GM19324 (cell line): ENCODE results near the gene HOXD4.

Source experiments
- ATAC-seq: cut with Tn5 transposase; IDR thresholded peaks from one replicate; pipeline ENCODE4 v1.9.1; 2021; ENCODE audit warnings: mild to moderate bottlenecking, moderate library complexity; ENCODE audit not compliant: unreplicated experiment, low FRiP score

HOXD4 gene

DNA sequence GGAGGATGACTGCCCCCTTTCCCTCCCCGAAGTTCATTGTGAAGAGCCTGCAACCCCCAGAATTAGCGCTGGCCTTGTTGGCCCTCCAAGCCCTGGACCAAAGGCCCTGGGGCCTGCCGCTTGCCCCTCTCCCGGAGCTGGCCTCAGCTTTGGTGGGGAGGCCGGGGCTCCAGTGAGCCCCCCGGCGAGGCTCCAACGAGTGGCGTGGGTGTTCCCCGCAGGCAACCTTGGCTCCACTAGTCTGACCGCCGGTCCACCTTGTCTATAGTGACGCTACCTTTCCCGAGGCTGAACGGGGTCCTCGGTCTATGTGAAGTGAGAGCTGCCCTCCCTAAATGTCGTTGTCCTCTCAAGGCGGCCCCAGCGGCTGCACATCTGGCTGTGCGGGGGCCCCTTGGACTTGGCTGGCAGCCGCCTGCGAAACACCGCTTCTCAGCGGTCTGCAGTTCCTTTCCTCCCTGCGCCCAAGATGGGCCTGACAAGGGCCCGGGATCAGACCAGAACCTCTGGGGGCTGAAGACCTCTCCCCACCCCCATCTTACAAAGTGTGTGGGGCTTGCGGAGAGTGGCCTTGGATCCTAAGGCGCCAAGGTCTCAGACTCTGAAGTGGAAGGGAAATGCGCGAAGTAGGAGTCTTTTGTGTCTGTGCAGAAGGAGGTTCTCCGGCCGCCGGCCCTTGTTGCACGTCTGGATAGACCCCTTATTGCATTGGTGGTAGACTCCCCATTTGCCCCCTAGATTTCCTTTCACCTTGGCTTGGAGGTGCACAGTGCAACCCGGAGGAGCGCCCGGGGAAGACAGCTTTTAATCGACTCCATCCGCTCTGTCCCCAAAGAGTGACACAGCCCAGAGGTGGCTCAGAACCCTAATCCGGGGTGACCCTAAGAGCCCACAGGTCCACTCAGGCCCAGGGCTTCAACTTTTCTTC is 38.7 kb upstream of the HOXD4 start:
- ATAC-seq = no peak

GRCh38 chr2:176114120-176114929 is 37.0 kb upstream of the HOXD4 start:
- no peak for ATAC-seq

DNA sequence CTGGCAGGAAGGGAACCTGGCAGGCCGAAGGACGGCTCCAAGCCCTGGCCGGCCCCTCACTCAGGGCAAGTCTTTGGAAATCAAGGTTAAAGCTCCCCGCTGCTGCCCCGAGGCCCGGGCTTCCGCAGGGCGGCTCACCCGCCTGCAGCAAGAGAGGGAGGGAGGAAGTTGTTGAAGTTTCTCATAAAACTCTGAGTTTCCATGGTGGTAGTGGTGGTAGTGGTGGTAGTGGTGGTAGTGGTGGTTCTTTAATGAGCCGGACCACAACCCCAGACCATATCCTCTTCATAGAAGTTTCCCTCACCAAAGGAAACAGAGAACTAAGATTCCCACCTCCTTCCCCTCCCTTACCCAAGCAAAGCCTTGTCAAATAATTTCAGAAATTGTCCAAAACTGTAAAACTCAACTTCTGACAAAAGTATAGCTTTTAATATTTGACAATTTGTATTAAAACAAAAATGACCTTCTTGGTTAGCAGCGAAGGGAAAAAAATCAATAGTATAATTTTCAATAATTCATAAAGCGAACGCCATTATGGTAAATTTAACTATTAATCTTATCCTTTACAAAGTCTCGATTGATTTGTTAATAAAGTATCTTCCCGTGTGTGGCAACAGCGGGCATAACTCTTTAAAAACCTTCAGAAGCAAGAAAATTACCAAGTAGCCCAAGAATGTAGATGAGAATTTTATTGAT is 36.3 kb upstream of the HOXD4 start:
- ATAC-seq = no peak

- no peak for ATAC-seq
Measured at GRCh38 chr2:176115883-176116813, 35.2 kb upstream of the HOXD4 start, which contains the start of gene HOXD10. Gene HOXD10, plus strand, starts transcription at chr2:176116778. Its CDS starts 56 bp downstream, at chr2:176116834.

- no peak for ATAC-seq
Measured at GRCh38 chr2:176117162-176117822, 34.1 kb upstream of the HOXD4 start.

DNA sequence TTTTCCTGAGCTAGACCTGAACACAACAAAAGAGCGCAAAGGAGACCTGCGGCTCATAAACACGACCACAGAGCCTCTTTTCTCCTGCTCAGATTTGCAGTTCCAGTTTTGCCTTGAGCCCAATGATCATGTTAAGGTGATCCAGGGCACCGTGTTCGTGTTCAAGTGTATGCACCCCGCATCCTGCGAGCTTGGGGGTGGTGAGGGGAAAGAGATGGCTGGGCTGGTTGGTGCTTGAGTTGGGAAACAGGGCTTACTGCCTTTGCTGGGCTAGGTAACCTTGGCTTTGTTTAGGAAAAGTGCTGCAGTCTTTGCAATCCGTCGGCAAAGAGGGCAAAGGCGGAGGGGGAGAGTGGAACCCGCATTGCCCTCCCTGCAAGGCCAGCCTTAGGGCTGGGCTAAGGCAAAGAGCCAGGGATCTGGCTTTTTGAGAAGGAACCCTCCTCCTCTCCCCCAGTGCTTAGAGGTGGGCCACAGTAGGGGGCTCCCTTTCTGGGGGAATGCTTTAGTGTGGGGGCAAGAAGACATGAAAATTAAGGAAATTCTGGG is 33.5 kb upstream of the HOXD4 start:
- ATAC-seq = no peak

GRCh38 chr2:176118601-176119339 is 32.6 kb upstream of the HOXD4 start:
- no peak for ATAC-seq

DNA sequence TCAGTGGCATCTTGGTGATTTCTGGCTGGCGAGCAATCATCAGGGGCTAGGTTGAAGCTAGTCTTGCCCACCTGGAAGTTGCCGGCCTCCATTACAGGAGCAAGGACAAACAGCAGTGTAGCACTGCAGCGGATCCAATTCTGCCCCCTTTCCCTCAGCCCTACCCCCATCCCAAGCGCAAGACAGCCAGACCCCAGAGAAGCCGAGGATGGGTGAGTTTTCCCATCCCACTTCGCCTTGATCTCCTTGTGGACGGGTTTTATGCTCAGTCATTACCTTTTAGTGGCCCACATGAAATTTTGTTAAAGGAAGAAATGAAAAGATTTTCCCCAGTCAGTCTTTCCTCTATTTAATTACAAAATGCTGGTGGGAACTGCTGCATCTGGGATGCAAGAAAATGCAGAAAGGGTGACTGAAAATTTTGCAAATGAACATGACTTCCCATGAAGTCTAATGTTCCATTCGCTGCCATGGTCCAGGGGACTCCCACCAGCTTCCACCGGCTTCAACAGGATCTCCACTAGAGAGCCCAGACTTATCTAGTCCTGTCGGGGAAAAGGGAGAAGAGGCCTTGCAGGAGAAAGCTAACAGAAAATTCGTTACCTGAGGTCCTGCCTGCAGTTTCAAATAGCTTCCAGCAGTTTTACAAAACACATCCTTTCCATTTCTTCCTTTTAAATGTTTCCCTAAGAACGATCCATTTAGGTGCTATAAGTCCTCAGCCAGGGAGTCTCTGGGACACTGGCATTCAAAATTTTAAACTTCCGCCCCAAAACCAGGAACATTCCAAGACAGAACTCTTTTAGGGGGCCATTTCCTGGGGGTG is 30.8 kb upstream of the HOXD4 start:
- no peak for ATAC-seq

- ATAC-seq = no peak
Measured at GRCh38 chr2:176121190-176122051, 29.9 kb upstream of the HOXD4 start.

GRCh38 chr2:176122052-176122682 is 29.2 kb upstream of the HOXD4 start:
- ATAC-seq = no peak

GRCh38 chr2:176122683-176123410 is 28.5 kb upstream of the HOXD4 start, which contains the start of gene HOXD9:
Gene HOXD9, plus strand, starts transcription at chr2:176122719. Its CDS starts 50 bp downstream, at chr2:176122769.
- ATAC-seq = no peak

- ATAC-seq = no peak
Measured at GRCh38 chr2:176123411-176124109, 27.8 kb upstream of the HOXD4 start.

- ATAC-seq = no peak
Measured at GRCh38 chr2:176124110-176124946, 27.0 kb upstream of the HOXD4 start.
